A549 treated with Hydrocortisone at 1 μM for 4 hours (cell line): ENCODE results near the gene KBTBD6. TPM values are rescaled to one million over a fixed set of nuclear protein-coding genes. Genes with fewer than 3 reads are reported as not detected.

ENCODE experiments used
- total RNA-seq: library from RNA; stranded (reverse); fragments of 200-300 nt; extraction: Qiagen RNA extraction; gene quantifications from 5 replicates; pipeline ENCODE4 v1.2.3, GENCODE V29; 2022

The KBTBD6 gene, protein sequence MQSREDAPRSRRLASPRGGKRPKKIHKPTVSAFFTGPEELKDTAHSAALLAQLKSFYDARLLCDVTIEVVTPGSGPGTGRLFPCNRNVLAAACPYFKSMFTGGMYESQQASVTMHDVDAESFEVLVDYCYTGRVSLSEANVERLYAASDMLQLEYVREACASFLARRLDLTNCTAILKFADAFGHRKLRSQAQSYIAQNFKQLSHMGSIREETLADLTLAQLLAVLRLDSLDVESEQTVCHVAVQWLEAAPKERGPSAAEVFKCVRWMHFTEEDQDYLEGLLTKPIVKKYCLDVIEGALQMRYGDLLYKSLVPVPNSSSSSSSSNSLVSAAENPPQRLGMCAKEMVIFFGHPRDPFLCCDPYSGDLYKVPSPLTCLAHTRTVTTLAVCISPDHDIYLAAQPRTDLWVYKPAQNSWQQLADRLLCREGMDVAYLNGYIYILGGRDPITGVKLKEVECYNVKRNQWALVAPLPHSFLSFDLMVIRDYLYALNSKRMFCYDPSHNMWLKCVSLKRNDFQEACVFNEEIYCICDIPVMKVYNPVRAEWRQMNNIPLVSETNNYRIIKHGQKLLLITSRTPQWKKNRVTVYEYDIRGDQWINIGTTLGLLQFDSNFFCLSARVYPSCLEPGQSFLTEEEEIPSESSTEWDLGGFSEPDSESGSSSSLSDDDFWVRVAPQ
- 4.5 to 5.8 TPM (median 5.0 TPM) in 5 replicates for total RNA-seq

DNA sequence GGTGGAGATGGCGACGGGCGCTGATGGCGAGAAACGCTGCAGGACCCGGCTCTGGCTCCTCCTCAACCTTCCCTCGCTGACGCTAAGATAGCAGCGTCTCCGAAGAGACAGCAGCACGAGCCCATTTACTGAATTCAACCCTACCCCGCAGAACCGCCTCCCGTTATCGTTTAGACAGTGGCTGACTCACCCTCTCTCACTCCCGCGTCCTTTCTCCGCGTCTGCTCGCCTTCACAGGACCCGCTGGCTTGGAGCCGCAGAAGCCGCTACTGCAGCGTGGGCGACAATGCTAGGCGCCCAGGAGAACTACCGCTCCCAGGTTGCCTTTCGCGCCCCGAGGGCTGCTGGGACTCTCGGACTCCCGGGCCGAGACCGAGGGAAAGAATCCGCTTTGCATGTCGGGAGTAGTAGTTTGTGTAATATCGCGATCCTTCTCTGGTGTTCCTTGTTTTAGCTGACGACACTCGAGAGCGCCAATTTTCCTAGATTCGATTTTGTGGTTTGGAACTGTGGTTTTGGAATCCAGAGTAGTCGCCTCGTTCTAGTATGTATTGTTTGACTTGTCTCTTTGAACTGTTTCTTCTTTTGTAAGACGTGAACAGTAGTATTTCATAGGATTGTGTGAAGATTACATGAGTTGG, at the start of gene KBTBD6:
KBTBD6 (minus strand) TSS at position 291 of the 641 bp plus-strand sequence. CDS start 291 bp downstream, outside the sequence.

Other genes starting within 250 kb of the KBTBD6 start
- 32.2 to 47.4 TPM (median 37.0 TPM) in 5 replicates for gene ELF1, start 113.5 kb downstream of the KBTBD6 start, total RNA-seq
- gene WBP4, start 71.3 kb downstream of the KBTBD6 start, total RNA-seq, result 7.8 to 9.5 TPM (median 8.0 TPM) in 5 replicates
- 2.2 to 3.0 TPM (median 2.5 TPM) in 5 replicates for gene KBTBD7, start 61.8 kb upstream of the KBTBD6 start, total RNA-seq
- gene MTRF1, start 130.8 kb upstream of the KBTBD6 start, total RNA-seq, result 4.9 to 6.6 TPM (median 5.8 TPM) in 5 replicates
- gene NAA16, start 178.5 kb upstream of the KBTBD6 start, total RNA-seq, result 6.2 to 8.6 TPM (median 8.0 TPM) in 5 replicates